ENCODE measurements around the gene SLC15A1.
"Not testable (repeated sequence)": the region's sequence is repeated elsewhere in the genome, so short reads cannot be mapped to it uniquely, and the experiment has no call there.

The SLC15A1 gene

DNA sequence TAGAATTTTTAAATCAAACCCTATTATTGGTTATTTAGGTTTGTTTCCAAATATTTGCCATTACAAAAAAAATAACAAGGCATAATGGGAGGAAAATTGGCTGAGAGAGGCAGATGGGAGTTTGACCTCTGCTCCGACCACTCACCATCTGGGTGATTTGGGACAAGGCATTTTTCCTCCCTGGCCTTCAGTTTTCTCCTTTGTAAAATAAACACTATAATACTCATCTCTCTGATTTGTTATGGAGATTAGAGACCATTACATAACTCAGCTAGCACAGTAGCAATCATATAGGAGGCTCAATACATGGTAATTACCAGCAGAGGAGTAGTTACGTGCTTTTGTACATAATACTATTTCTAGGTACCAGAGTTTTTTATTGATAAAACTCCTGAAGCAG is 105.4 kb downstream of the SLC15A1 start:
- H3K4me3 ChIP-seq (ENCODE audit: low read depth, low read length) = no peak overlapping the region
- TF ChIP-seq, protein P1, sequence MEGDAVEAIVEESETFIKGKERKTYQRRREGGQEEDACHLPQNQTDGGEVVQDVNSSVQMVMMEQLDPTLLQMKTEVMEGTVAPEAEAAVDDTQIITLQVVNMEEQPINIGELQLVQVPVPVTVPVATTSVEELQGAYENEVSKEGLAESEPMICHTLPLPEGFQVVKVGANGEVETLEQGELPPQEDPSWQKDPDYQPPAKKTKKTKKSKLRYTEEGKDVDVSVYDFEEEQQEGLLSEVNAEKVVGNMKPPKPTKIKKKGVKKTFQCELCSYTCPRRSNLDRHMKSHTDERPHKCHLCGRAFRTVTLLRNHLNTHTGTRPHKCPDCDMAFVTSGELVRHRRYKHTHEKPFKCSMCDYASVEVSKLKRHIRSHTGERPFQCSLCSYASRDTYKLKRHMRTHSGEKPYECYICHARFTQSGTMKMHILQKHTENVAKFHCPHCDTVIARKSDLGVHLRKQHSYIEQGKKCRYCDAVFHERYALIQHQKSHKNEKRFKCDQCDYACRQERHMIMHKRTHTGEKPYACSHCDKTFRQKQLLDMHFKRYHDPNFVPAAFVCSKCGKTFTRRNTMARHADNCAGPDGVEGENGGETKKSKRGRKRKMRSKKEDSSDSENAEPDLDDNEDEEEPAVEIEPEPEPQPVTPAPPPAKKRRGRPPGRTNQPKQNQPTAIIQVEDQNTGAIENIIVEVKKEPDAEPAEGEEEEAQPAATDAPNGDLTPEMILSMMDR (IDR thresholded peaks at IDR 0.05; ENCODE audit: borderline replicate concordance, insufficient read depth, low read depth, low read length) = no peak

DNA sequence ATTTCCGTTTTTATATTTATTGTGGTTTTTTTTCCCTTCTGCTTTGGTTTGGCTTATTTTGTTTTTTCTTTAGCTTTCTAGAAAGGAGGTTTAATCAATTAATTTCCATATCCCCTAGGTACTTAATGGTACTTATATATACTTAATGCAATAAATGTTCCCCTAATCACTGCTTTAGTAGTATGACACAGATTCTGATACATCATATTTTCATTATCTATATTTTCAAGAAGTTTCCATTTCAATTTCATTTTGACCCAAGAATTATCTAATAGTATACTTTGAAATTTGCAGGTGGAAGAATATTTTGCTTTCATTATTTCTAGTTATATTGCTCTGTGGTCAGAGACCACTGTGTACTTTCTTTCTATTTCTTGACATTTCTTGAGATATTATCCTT is 109.0 kb downstream of the SLC15A1 start:
- TF ChIP-seq, protein P1 (IDR thresholded peaks at IDR 0.05; ENCODE audit: borderline replicate concordance, insufficient read depth, low read depth, low read length) = no peak

DNA sequence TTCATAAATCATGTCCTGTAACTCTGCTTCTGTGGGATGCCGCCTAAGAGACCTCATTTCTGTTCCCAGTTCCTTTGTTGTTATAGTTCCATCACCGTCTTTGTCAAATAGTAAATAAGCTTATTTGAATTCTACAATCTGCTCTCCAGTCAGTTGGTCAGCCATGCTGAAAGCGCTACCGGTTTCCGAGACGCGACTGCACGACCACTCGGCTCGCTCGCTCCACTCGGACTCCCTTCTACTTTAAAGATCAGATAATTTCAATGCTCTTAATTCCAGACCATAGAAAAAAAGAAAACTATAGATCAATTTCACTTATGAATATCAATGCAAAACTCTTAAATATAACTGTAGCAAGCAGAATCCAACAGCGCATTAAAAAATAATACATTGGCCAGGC is 111.4 kb downstream of the SLC15A1 start:
- H3K4me3 ChIP-seq (ENCODE audit: low read depth, low read length) = no peak overlapping the region
- TF ChIP-seq, protein P1 (IDR thresholded peaks at IDR 0.05; ENCODE audit: borderline replicate concordance, insufficient read depth, low read depth, low read length) = no peak

More for the DNA sequence above, 109.0 kb downstream of the SLC15A1 start:
- H3K4me3 ChIP-seq (ENCODE audit: low read depth, low read length) = no peak overlapping the region

- not testable (repeated sequence) for H3K4me3 ChIP-seq (ENCODE audit: low read depth, low read length)
Measured at GRCh38 chr13:98639785-98640184, 112.7 kb downstream of the SLC15A1 start.

DNA sequence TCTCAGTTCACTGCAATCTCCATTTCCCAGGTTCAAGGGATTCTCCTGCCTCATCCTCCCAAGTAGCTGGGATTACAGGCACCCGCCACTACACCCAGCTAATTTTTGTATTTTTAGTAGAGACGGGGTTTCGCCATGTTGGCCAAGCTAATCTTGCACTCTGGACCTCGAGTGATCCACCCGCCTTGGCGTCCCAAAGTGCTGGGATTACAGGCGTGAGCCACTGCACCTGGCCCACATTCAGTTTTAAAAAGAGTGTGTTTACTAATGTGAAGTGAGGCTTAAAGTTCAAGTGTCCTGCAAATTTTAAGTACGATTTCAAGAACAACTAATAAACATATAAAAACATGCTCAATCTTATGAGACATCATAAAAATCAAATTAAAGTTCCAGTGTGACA is 114.1 kb downstream of the SLC15A1 start:
- H3K4me3 ChIP-seq (ENCODE audit: low read depth, low read length) = not testable (repeated sequence)

All from GM12875 (cell line).